AG04450 (cell line): ENCODE results near the gene PDHX. TPM values are rescaled to one million over a fixed set of nuclear protein-coding genes. Genes with fewer than 3 reads are reported as not detected.

Source experiments
- CTCF ChIA-PET: fragments of 300-600, 350-600 bp; formaldehyde crosslinking; extraction: SDS; loops from one replicate; lab custom pipeline; 2022; ENCODE audit warnings: antibody characterized with exemption, inconsistent platforms; lab: Charles Lee
- POLR2A ChIA-PET: fragments of 350-600 bp; formaldehyde crosslinking; extraction: SDS; loops from one replicate; lab custom pipeline; 2021; ENCODE audit warnings: antibody characterized with exemption, inconsistent platforms; lab: Yijun Ruan, JAX
- DNase-seq: peaks from one replicate; pipeline ENCODE4 v3.0.0-alpha.2; 2011; ENCODE audit warnings: low read depth, low spot score
- H3K27ac ChIP-seq: one replicate; pipeline ENCODE4 v1.5.1; 2012; ENCODE audit warnings: low read depth, low read length, control low read depth
- H3K27me3 ChIP-seq: one replicate; pipeline ENCODE4 v1.6.0; 2012; ENCODE audit warnings: low read length; ENCODE audit not compliant: control insufficient read depth, insufficient read depth
- H3K4me3 ChIP-seq: 2 replicates; pipeline ENCODE4 v1.5.1; 2011; ENCODE audit warnings: mild to moderate bottlenecking, low read depth, low read length, control low read depth
- H3K9me3 ChIP-seq: 2 replicates; pipeline ENCODE4 v1.5.1; 2012; ENCODE audit warnings: low read length; ENCODE audit not compliant: control insufficient read depth, insufficient read depth
- CTCF ChIP-seq: IDR thresholded peaks from 2 replicates; pipeline ENCODE4 v1.5.1; 2011; ENCODE audit warnings: low read depth, low read length, control low read depth, inconsistent platforms
- polyA plus RNA-seq: library from polyadenylated mRNA; depleted of rRNA; stranded (reverse); fragments of >200 nt; gene quantifications from 2 replicates; pipeline ENCODE4 v1.2.3, GENCODE V29; 2011

PDHX gene
- polyA plus RNA-seq, 1 experiment, result 68.8 TPM

GRCh38 chr11:35040221-35040942, 124.0 kb downstream of the PDHX start:
- no peak for TF ChIP-seq CTCF
- no peaks in the 10 kb centered on the region for H3K27me3 ChIP-seq
- ChIA-PET POLR2A (no interaction called here), CTCF (interaction anchor here (0.5 kb wide), 1 partner anchor 352 kb away, joined by 3 read pairs; no protein-coding TSS in a partner anchor)
- H3K4me3 ChIP-seq, result no peak overlapping the region
- no peak overlapping the region for H3K27ac ChIP-seq
- no peak for DNase-seq
- no peaks in the 10 kb centered on the region for H3K9me3 ChIP-seq

GRCh38 chr11:35041070-35041554, 124.7 kb downstream of the PDHX start:
- CTCF ChIA-PET, result interaction anchor here (0.5 kb wide), 1 partner anchor 351 kb away, joined by 3 read pairs; no protein-coding TSS in a partner anchor

GRCh38 chr11:35042224-35042623, 125.8 kb downstream of the PDHX start:
- ChIA-PET POLR2A (no interaction called here), CTCF (no interaction called here)
- Histone ChIP-seq H3K27me3 (no peaks in the 10 kb centered on the region), H3K9me3 (no peaks in the 10 kb centered on the region), H3K4me3 (no peak overlapping the region), H3K27ac (no peak overlapping the region)
- DNase-seq, result no peak
- TF ChIP-seq CTCF, result no peak

More at GRCh38 chr11:35041070-35041554, 124.7 kb downstream of the PDHX start:
- no peaks in the 10 kb centered on the region for H3K9me3 ChIP-seq
- H3K27me3 ChIP-seq, result no peaks in the 10 kb centered on the region
- H3K4me3 ChIP-seq, result no peak overlapping the region
- no peak overlapping the region for H3K27ac ChIP-seq
- POLR2A ChIA-PET, result no interaction called here
- no peak for DNase-seq
- TF ChIP-seq CTCF, result no peak

DNA sequence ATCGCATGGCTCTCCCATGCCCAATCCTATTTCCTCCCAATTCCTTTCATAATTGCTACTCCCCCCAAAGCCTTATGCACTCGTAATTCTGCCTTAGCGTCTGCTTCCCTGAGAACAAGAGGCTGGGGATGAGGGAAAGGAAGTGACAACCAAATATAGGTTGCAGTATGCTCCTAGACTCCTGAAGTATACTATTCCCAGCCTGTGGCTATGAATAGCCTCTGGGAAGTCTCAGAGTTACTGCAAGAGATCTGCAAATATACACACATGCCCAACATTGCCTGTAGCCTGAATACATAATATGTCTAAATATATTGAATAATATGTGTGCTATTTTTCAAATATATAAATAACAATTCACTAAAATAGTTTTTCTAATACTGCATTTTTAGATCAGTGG, 126.5 kb downstream of the PDHX start:
- Histone ChIP-seq H3K27ac (no peak overlapping the region), H3K27me3 (no peaks in the 10 kb centered on the region), H3K9me3 (no peaks in the 10 kb centered on the region), H3K4me3 (no peak overlapping the region)
- TF ChIP-seq CTCF, result no peak
- DNase-seq, result no peak
- CTCF ChIA-PET, result no interaction called here
- POLR2A ChIA-PET, result no interaction called here

GRCh38 chr11:35043936-35044335, 127.5 kb downstream of the PDHX start:
- Histone ChIP-seq H3K9me3 (peaks cover 3% of the 10 kb centered on the region; the same call in 1 of the 2 replicates), H3K27me3 (no peaks in the 10 kb centered on the region), H3K4me3 (no peak overlapping the region), H3K27ac (no peak overlapping the region)
- no peak for DNase-seq
- ChIA-PET CTCF (interaction anchor here (1.1 kb wide), 1 partner anchor 46 kb away, joined by 3 read pairs; no protein-coding TSS in a partner anchor), POLR2A (interaction anchor here (0.7 kb wide), 1 partner anchor 380 kb away, joined by 3 read pairs; no protein-coding TSS in a partner anchor)
- no peak for TF ChIP-seq CTCF
